T-helper 1 cell treated with Interleukin-12 subunit alpha and Interleukin-12 subunit beta and Interleukin-4 antibody, amounts not matched to agents 30 ng/mL and 1 ng/mL, for 36 hours (primary cell): ENCODE results near the gene SPATA31D4. TPM values are rescaled to one million over a fixed set of nuclear protein-coding genes. Genes with fewer than 3 reads are reported as not detected.
"Not testable (repeated sequence)": the region's sequence is repeated elsewhere in the genome, so short reads cannot be mapped to it uniquely, and the experiment has no call there.

Experiments
- intact Hi-C: fragments of 100-400 bp; cut with micrococcal nuclease; formaldehyde crosslinking; loops from one replicate; pipeline ENCODE4 v1.15.1; 2024
- total RNA-seq: library from RNA; stranded (reverse); gene quantifications from 2 replicates; pipeline ENCODE4 v1.2.3, GENCODE V29; 2022

SPATA31D4 gene
- total RNA-seq, result not detected in 2 replicates

DNA sequence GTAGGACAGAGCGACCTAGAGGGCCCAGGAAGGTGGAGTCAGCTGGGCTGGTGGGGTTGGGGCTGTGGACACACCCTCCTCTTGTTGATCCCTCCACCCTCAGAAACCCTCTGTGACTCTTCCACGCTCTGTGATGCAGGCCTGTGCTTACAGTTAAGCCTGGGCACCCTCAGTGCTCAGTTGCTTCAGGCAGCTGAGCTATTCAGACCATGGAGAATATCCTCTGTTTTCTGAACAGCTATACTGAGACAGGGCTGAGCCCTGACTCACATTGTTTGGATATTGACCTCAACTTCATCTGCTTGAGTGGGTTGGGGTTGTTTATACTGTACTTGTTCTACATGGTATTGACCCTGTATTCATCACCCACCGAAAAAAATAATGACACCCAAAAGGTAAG is at the start of gene SPATA31D4:
TSS of gene SPATA31D4 (plus strand) at position 124 of the 400 bp plus-strand sequence. CDS start at position 210, 86 bp downstream.
- intact Hi-C loops, result not testable (repeated sequence)

DNA sequence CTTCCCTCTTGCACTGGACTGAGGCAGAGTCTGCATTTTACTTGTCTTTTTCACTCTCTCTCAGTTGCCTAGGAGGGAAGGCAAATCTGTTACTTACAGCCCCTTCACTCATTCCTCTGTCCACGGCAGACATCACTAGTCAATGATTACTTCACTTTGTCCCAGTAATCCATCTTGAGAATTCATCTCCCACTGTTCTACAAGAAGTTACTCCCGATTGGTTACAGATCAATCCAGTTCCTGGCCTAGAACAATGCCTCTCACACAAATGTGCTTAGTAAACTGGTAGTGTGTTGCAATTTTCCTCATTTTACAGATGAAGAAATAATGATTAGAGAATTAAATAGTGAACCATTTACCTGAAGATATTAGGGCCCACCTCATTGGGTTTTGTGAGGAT is 49.7 kb upstream of the SPATA31D4 start:
- intact Hi-C loops, result no loop called here

DNA sequence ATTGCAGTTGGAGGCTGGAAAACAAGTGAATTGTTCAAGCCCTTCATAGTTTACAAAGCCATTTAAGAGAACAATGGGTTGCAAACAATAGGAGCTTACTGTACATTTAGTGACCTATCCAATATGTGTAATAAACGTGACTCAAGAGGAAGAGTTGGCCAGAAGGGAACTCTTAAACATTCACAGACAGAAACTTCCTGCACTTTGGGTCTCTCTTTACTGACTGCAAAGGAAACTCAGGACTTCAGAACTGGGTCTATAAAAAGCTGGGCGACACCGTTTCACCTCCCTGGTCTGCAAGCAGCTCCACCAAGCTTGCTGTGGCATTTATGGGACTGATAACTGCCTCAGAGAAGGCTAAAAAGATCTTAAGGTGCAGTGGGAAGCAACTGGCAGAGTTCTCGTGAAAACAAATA is 48.7 kb upstream of the SPATA31D4 start:
- intact Hi-C loops, result no loop called here

DNA sequence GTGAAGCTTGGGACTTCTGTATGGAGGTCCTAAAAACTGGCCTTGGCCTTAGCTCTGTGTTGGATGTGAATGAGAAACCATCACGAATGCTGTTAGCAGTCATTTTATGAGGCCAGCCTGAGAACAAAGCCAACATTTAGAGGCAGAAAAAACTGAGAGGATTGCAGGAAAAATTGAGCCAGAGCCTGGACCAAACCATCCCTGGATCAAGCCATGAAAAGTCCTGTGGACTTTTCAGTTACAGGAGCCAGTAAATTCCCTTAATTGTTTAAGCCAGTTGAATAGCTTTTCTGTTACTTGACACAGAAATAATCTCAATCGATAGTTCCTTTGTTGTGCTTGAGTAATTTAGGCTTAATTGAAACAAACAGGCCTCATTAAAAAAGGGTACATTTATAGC is 42.6 kb upstream of the SPATA31D4 start:
- intact Hi-C loops, result no loop called here

DNA sequence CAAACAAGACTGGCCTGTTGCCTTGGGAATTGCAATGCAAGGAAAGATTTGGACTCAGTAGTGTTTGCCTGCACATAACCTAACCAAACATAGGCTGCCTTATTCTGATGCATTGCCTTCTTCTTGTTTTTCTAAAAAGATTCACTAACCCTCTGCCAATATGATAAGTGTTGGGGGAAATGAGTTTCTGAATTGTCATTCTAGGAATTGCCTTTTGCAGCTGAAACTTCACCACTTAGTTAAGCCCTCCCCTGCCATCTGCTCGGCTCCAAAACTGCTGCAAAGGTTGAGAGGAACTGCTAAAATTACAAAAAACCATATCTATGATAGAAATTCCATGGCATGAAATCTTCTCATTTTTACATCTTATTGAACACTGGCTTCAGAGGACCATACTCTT is 41.6 kb upstream of the SPATA31D4 start:
- intact Hi-C loops, result no loop called here

DNA sequence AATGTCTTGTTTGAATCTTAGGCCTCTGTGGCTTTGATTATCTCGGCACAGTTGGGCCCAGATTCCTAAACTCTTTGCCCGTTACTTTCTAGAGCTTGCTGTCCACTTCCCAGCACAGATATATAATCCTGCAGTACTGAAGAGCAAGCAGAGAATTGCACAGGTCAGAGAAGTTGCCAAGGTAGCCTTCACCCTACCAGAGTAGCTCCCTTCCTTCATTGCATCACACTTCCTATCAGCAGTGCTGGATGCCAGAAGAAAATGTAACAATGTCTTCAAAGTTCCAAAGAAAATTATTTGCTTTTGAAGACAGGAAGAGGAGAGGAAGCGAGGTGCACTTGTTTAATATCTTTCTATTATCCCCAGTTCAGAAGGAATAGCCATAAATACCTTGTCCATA is 38.1 kb upstream of the SPATA31D4 start:
- intact Hi-C loops, result no loop called here

DNA sequence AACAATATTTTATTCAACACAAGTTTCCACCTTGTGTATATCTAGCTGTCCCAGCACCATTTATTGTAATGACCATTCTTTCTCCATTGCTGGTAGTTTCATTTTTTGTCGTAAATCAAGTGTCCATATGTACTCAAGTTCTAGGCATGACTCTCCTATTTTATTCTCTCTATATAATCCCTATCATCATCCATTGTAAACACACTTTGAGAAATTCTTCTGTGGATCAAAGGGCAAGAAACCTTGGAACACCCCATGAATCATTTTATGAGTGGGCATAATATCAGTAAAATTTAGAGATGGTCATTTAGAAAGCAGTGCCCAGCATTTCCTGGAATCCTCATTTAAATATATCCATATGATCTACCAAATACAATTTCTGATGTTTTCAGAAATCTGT is 35.8 kb upstream of the SPATA31D4 start:
- intact Hi-C loops, result no loop called here

DNA sequence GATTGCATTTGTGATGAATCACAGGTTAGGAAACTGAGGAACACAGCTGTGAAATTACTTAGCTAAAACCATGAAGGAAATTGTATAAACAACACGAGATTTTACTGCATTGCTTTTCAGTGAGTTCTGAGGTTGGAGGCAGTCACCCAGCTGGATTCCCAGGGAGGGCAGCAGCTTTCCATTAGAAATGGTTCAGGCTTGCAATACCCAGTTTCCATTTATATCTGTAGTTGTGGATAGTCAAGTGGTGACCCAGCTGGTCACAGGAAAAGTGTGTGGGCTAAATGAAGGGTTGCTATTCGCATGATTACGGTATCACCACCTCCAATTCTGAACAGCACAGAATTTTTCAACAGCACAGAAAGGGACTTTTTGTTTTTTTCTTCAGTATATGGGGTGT is 34.3 kb upstream of the SPATA31D4 start:
- intact Hi-C loops, result no loop called here

DNA sequence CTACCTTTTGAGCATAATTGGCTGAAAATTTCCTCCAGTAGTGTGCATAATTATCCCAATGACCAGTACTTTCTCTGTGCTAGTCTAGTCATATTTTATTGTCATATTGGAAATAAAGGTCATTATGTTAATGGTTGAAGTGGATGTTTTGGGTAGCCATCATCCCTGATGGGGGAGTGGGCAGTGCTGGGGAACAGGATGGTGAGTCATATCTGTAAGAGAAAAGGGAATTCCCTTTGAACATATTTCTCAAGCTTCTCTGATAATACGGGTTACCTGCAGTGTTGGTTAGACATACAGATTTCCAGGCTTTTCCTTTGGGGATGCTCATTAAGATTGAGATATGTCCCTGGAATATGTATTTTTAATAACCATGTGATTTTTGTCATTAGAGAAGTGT is 33.3 kb upstream of the SPATA31D4 start:
- intact Hi-C loops, result no loop called here

DNA sequence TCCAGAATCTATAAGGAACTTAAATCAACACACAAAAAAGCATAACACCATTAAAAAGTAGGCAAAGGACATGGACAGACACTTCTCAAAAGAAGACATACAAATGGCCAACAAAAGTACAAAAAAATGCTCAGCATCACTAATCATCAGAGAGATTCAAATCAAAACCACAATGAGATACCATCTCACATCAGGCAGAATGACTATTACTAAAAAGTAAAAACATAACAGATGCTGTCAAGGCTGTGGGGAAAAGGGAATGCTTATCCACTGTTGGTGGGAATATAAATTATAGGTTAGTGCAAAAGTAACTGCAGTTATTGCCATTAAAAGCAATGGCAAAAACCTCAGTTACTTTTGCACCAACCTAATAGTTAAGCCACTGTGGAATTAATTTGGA is 32.2 kb upstream of the SPATA31D4 start:
- intact Hi-C loops, result no loop called here

DNA sequence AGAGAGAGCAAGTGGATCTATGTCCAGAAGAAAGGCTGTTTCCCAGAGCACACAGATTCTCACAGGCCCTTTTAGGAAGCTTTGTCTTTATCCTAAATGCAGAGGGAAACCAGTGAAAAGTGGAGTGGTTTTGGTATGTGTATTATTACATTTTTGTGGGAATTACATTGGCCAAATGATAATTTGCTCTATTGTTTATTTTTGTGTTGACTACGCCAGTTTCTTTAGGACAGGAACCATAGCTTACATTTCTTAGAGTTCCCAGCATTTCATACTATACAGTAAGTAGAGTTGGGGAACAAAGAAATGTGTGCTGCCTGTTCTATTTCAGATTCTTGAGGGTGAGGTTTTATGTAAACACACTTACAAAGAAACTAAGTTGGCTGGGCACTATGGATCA is 29.4 kb upstream of the SPATA31D4 start:
- intact Hi-C loops, result no loop called here

DNA sequence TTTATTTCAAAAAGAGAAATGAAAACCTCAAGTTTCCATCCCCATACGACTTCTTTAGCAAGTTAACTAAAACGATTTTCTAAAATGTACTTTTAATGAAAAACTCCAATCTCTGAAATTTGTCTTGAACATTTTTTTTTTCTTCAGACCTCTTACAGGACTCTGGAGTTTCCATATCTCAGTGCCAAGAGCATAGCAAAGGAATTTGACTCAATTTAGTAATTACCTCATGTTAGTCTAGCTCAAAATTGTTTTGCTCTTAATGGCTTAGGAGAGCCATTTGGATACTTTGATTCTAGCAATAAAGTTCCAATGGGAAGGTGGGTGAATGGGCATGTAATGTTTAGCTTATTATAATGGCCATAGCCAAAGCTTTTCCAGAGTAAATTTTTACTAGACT is 26.0 kb upstream of the SPATA31D4 start:
- intact Hi-C loops, result no loop called here

DNA sequence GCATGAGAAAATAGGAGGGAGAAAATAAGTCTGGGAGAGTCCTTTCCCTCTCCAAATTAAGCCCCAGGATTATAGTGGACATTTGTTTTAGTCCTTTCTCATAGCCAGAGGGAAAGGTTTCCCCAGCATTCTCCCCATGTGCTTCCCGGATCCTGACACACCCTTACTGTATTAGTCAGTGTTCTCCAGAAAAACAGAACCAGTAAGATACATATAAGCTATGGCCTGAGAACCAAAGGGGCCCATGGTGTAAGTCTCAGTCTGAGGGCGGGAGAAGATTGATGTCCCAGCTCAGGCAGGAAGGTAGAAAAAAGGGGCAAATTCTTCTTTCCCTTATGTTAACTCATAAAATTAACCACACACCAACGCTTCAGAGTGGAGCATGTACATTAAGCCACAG is 25.6 kb upstream of the SPATA31D4 start:
- intact Hi-C loops, result no loop called here

DNA sequence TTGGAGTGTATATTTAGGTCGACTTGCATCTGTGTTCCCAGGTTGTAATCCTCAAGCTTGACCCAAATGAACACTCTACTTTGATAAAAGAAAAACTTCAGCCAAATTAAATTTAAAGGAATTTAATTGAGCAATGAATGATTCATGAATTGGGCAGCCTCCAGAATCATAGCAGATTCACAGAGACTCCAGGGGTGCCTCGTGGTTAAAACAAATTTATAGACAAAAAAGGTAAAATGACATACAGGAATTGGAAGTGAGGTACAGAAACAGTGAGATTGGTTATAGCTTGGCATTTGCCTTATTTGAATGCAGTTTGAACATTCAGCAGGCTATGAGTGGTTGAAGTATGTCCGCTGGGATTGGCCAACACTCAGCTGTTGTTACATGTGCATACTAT is 21.6 kb upstream of the SPATA31D4 start:
- intact Hi-C loops, result no loop called here

DNA sequence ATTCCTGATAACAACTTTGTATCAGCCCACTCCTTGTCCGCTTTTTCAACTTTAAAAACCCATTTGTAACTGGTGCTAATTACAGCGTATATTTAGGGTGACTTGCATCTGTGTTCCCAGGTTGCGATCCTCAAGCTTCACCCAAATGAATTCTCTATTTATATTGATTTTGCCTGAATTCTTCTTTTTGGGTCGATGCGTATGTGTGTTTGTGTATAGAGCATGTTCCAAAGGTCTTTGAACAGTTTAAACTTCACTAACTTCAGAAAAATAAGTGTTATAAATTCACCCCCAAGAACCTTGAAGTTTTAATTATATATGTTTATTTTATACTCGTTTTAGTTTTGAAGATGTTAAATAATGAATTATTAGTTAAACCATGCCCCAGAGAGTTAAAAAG is 16.1 kb upstream of the SPATA31D4 start:
- intact Hi-C loops, result no loop called here

DNA sequence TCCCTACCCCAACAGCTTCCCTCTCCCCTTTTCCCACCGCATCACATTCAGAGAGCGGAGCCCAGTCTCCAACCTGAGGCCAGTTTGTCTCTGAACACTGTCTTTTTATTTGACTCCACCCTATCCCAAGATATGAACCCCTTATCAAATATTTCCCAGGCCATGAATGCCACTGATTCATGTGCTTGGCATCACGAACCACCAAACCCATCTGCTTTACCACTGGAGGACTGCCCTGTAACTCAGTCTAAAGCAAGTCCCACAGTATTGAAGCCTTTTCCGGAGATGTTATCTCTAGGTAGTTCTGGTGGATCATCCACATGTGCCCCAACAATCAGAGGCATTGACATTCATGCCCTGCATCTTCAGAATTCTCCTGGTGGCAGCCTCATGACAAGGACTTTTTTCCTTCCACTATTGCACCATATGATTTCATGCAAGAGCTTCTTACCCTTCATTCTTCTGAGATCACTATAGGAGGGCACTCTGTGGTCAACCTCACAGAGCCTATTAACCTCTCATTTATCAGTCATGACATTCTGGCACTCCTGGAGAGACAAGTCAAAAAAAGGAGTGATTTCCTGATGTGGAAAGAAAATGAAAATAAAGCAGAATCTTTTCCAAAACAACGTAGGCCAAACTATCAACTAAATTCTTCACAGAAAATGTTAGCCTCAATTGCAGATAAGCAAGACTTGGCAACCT is 12.3 kb upstream of the SPATA31D4 start:
- intact Hi-C loops, result no loop called here

DNA sequence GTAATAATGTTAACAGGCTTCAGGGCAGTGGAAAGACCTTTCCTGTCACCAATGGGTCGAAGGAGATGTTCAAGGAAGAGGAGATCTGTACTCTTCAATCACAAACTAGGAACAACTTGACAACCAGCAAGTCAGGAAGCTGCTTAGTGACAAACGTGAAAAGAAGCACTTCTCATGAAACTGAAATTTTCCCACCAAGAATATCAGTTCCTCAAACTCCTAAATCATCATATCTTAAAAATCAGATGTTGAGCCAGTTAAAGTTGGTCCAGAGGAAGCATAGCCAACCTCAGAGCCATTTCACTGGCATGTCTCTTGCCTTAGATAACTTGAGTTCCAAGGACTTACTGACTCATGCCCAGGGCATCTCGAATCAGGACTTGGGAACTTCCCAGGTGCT is 9.7 kb upstream of the SPATA31D4 start:
- intact Hi-C loops, result not testable (repeated sequence)

DNA sequence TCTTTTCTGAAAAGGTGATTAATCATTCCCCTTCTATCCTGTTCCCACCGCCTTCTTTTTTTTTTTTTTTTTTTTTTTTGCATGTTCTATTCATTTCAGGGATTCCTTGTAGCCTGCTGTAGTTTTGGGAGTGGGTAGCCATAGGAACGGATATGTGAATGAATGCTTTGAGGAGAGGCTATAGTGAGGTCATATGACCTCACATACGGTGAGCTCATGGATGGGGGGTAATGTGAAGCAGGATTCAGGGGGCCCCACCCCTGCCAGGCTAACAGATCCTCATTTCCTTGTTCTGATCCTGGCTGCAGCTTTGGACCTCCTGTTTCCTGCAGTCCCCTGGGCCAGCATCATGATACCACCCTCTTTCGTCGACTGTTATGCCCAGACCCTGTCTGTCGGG is 1.9 kb downstream of the SPATA31D4 start:
- intact Hi-C loops, result not testable (repeated sequence)

DNA sequence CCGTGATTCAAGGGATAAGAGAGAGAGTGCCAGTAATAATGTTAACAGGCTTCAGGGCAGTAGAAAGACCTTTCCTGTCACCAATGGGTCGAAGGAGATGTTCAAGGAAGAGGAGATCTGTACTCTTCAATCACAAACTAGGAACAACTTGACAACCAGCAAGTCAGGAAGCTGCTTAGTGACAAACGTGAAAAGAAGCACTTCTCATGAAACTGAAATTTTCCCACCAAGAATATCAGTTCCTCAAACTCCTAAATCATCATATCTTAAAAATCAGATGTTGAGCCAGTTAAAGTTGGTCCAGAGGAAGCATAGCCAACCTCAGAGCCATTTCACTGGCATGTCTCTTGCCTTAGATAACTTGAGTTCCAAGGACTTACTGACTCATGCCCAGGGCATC is 5.3 kb downstream of the SPATA31D4 start:
- intact Hi-C loops, result not testable (repeated sequence)

DNA sequence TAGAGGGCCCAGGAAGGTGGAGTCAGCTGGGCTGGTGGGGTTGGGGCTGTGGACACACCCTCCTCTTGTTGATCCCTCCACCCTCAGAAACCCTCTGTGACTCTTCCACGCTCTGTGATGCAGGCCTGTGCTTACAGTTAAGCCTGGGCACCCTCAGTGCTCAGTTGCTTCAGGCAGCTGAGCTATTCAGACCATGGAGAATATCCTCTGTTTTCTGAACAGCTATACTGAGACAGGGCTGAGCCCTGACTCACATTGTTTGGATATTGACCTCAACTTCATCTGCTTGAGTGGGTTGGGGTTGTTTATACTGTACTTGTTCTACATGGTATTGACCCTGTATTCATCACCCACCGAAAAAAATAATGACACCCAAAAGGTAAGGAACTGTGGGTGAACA is 15.2 kb downstream of the SPATA31D4 start, which contains the start of gene SPATA31D3:
TSS of gene SPATA31D3 (plus strand) at position 108 of the 400 bp plus-strand sequence. CDS start at position 194, 86 bp downstream.
- intact Hi-C loops, result not testable (repeated sequence)

DNA sequence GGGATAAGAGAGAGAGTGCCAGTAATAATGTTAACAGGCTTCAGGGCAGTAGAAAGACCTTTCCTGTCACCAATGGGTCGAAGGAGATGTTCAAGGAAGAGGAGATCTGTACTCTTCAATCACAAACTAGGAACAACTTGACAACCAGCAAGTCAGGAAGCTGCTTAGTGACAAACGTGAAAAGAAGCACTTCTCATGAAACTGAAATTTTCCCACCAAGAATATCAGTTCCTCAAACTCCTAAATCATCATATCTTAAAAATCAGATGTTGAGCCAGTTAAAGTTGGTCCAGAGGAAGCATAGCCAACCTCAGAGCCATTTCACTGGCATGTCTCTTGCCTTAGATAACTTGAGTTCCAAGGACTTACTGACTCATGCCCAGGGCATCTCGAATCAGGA is 20.4 kb downstream of the SPATA31D4 start:
- intact Hi-C loops, result not testable (repeated sequence)

DNA sequence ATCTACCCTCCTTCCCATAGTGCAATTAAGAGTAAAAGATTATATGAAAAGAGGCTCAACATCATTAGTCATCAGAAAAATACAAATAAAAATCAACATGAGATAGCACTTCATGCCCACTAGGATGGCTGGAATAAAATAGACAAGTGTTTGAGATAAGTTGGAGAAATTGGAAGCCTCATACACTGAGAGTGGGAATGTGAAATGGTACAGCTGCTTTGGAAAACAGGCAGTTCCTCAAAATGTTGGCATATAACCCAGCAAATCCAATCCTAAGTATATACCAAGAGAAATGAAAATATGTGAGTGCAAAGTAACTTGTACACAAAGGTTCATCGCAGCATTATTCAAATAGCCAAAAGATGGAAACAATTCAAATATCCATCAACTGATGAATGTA is 24.9 kb downstream of the SPATA31D4 start:
- intact Hi-C loops, result no loop called here

DNA sequence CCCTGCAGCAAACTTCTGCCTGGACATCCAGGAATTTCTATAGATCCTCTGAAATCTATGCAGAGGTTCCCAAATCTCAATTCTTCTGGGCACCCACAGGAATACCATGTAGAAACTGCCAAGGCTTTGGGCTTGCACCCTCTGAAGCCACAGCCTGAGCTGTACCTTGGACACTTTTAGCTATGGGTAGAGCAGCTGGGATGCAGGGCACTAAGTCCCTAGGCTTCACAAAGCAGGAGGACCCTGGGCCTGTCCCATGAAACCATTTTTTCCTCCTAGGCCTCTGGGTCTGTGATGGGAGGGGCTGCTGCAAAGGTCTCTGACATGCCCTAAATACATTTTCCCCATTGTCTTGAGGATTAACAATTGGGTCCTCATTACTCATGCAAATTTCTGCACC is 27.4 kb downstream of the SPATA31D4 start:
- intact Hi-C loops, result no loop called here
